Hematopoietic multipotent progenitor cell (in vitro differentiated cells): ENCODE data around the gene CLDN14. TPM values are rescaled to one million over a fixed set of nuclear protein-coding genes. Genes with fewer than 3 reads are reported as not detected.
A peak's percentile ranks its signal among the peaks of the same experiment; 100 is the strongest.

Experiments used
- DNase-seq, 3 donors: peaks; one replicate each; pipeline ENCODE4 v3.0.0-alpha.2; 2011 to 2015; ENCODE audit warnings: low read depth in 2 of 3, low spot score in 2 of 3
- total RNA-seq: library from RNA; depleted of rRNA; stranded (reverse); fragments of >200 nt; gene quantifications from one replicate; pipeline ENCODE4 v1.2.3, GENCODE V29; 2012

CLDN14 gene
- total RNA-seq, 1 donor, result not detected

DNA sequence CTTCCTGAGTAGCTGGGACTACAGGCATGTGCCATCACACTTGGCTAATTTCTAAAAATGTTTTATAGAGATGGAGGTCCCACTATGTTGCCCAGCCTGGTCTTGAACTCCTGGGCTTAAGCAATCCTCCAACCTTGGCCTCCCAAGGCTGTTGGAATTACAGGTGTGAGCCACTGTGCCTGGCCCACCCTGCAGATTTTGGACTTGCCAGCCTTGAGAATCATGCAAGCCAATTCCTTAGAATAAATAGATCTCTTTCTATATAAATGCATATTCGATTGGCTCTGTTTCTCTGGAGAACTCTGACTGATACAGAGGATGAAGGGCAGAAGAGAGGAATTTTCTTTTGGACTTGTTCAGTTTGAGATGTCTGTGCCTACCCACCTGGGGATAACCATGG, 6.7 kb downstream of the CLDN14 start:
- DNase-seq, result no peak

DNA sequence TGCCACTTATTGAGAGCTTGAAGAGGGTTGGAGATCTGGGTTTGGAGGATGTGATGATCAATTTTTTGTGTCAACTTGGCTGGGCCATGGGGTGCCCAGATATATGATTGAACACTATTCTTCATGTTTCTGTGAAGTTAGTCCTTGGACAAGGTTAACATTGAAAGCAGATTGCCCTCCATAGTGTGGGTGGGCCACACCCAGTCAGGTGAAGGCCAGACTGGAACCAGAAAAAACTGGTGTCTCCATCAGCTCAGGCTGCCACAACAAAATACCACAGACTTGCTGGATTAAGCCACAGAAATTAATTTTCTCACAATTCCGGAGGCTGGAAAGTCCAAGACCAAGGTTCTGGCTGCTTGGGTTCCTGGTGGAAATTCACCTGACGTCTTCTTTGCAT, 7.5 kb downstream of the CLDN14 start:
- no peak for DNase-seq

DNA sequence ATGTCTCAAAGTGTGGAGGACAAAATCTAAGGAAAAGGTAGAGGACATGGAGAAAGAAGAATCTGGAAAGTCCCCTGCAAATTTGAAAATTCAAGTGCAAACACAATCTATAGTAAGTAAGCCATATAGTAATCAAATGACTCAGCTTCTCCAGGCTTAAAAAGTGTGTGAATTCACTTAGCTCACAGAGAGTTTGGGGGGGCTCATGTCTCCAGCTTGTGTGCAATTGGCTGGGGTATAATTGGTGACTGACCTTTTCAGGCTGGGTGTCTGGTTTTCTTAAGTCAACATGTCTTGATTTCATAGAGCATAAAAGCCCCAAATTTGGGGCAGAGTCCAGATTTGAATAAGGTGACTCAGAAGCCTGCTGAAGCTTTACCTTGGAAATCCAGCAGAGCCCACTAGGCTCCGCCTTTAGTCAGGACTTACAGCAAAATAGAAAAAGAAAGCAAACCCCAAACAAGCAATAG, 8.6 kb downstream of the CLDN14 start:
- no peak for DNase-seq

DNA sequence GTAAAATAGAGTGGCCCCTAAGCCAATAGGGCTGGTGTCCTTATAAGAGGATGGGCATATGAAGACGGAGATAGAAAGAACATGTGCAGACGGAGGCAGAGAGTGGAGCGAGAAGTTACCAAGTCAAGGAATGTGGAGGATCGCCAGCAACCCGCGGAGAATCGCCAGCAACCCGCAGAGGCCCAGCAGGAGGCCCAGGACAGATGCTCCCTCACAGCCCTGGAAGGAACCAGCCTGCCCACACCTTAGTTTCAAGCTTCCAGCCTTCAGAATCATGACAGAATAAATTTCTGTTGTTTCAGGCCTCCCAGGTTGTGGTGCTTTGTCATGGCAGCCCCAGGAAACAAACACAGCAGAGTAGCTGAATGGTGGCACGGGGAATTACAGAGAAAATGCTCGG, 9.6 kb downstream of the CLDN14 start:
- DNase-seq, result no peak

DNA sequence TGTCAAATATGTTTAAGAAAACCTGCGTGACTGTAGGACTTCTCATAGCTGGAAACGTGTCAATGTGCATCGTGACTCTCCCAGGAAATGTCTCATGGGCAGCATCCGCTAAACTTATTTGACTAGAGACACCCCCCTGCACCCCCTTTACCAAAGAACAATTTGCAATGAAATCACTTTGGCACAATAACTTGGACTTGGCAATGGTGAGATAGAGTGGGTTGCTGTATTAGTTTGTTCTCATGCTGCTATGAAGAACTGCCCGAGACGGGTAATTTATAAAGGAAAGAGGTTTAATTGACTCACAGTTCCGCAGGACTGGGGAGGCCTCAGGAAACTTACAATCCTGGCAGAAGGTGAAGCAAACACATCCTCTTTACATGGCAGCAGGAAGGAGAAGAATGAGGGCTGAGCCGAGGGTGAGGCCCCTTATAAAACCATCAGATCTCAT, 13.8 kb downstream of the CLDN14 start:
- no peak for DNase-seq

DNA sequence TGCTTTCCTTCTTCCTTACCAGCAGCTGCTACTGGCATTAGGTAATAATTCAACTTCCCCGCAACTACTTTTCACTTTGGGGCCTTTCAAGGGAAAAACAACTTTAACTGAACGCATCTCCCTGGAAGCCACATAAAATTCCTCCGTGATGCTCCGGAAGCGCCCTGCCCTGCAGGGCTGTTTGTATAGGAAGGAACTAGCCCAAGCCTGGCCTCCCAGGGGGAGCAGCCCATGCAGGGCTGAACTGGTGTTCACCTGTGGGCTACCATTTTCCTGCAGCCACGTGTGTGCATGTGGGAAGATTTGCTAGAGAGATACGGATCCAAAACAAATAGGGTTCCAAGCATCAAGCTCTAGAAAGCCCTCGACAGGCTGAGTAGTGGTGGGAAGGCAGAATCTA, 14.4 kb downstream of the CLDN14 start:
- DNase-seq, result no peak

DNA sequence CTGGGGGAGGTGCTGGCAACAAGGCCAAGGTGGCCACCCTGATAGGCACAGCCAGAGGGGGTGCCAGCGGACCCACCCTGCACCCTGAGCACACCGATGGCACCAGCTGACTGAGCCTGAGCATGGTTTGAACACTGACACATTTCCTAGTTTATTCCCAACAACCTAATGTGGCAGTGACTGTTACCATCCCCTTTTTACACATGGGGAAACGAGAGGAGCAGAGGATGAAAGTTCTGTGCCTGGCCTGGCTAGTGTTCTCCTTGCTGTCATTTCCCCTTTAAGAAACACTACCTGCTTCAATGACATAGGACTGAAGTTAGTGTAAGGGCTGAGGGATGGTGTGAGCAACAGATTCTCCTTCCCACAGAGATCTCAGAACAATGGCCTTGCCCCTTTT, 15.3 kb downstream of the CLDN14 start:
- no peak for DNase-seq

DNA sequence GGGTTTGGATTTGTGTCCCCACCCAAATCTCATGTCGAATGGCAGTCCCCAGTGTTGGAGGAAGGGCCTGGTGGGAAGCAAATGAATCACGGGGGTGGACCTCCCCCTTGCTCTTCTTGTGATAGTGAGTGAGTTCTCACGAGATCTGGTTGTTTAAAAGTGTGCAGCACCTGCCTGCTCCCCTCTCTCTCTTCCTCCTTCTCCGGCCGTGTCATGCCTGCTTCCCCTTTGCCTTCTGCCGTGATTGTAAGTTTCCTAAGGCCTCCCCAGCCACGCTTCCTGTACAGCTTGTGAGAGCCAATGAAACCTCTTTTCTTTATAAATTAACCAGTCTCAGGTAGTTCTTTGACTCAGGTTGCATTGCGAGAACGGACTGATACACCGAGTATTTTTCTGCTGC, 15.9 kb downstream of the CLDN14 start:
- DNase-seq, result peak in 1 of 3 donors; percentile 34

DNA sequence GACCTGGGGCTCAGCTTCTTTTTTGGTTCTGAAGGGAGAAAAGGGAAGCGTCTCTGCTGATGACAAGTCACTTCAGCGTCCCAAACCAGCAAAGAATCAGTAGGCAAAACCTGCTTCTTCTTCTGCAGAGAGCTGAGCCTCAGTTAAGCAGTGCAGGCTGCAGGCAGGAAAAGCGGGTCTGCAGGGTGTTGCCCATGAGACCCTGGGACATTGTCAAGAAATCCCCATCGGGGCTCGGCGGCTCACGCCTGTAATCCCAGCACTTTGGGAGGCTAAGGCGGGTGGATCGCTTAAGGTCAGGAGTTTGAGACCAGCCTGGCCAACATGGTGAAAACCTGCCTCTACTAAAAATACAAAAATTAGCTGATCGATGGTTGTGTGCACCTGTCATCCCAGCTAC, 16.7 kb downstream of the CLDN14 start:
- DNase-seq, result no peak

DNA sequence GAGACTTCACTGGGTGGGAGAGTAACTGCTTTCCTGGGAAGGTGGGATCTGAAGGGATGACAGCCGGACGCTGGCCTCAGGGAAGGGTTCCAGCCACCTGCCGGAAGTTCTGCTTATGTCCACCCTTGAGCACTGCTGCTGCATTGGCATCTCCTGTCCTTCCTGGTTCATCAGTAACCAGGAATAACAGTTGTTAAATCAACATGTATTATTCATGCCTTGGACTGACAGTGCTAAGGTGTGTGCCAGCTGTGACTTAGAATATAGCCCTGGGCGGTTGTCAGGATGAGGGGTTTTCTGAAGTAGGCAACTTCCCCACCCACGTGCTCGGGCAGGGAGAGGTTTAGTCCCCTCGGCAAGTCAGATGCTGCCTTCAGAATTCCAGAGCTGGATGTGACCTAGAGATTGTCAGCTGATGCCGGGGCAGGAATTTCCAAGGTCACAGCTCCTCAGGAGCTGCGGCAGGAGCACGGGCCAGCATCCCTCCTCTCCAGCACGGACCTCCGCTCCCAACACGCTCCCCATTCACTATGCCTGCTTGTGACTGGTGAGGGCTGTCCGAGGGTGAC, 17.9 kb downstream of the CLDN14 start:
- DNase-seq, result no peak

DNA sequence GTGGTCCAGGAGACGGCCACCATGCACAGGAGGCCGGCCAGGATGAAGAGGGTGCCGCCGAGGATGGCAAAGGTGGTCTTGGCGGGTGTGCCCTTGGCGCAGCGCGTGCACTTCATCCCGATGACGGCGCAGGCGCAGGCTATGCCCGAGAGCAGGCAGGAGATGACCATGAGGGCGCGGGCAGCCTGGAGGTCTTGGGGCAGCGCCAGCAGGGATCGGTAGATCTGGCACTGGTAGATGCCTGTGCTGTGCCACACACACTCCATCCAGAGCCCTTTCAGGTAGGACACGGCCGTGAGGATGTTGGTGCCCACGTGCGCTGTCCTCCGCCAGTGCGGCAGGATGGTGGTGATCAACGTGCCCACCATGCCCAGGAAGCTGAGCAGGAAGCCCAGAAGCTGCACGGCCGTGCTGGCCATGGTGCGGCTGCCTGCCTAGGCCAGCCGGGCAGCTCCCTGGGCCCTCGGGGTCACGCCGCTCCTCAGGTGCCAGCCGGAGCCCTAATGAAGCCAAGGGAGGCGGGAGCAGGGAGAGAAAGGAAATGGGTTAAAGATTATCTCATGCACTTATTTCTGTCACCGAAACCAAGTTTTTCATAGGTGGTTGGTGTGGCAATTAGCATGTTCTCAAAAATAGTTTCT, 18.5 kb downstream of the CLDN14 start:
- DNase-seq, result no peak

DNA sequence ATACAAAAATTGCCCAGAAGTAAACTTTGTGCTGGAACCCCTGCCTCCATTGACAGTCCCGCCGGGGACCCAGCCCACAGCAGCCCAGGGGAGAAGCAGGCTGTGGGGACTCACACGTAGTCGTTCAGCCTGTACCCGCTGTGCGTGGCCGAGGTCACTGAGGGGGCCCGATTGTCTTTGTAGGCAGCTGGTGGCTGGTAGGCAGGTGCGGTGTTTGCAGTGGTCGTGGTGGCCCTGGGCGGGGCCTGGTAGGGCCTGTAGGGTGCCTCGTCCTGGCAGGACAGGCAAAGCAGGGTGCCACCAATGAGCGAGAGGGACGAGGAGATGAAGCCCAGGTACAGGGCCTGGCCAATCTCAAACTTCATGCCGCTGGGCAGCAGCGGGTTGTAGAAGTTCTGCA, 19.1 kb downstream of the CLDN14 start:
- no peak for DNase-seq

DNA sequence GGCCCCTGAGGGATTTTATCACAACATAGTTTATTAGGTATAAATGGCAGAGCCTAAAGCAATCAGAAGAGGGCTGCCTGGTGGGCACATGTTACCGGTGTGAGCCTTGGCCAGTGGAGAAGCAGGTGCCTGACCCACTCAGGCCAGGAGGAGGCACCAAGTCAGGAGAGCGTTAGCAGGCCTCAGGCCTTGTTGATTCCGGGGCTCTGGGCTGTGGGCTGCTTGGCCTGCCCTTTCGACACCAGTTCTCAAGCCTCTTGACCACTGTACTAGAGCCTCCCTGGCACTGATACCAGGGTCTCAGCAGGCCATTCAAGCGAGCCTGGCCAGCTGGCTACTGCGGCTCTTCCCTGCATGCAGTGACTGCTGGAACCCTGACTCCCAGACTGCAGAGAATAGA, 20.8 kb downstream of the CLDN14 start:
- no peak for DNase-seq

DNA sequence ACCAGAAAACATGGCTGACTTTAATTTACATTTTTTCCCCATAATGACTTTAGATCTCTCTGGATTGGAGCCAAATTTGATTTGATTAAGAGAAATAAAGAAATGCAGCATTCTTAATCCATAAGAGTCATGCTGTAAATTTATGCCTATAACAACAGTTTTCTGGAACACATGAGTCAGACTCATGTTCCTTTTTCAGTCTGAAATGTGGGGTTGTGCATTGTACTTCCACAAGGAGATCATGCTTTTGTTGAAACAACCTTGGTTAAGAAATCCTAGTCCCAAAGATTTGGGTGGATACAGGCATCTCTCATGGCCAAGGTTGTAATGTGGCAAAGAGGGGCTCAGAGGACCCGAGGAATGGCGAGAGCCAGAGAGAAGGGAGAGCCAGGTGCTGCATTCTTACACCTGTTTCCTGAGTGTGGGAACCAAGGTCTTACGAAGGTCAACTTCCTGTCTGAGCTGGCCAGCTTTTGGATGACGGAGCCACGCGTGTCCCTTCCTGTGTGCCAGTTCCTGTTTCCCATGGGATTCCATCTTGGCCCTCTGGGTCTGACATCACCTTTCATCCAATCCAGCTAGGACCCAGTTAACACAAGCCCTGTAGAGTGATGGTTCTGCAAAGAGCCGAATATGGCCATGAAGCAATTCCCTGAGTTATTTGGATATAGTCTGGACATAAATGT, 23.1 kb downstream of the CLDN14 start:
- DNase-seq, result peak in 1 of 3 donors; percentile 18

DNA sequence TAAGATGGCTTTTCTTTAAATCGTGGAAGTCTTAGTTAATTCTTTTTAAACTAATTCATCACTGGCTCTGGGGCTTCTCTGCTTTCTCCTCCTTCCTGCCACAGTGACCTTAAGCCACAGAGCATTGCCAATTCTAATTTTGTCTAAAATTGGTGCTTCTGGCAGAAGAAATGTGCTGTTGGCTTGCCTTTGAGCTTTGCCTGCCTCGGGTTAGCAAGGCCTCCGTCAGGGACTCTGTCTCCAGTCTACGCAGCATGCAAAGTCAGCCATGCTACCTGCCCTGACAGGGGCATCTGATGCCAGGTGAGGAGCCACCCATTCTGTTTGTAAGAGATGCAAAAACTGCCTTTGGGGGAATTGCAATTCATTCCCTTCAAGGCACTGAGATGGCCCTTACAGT, 25.2 kb downstream of the CLDN14 start:
- no peak for DNase-seq

DNA sequence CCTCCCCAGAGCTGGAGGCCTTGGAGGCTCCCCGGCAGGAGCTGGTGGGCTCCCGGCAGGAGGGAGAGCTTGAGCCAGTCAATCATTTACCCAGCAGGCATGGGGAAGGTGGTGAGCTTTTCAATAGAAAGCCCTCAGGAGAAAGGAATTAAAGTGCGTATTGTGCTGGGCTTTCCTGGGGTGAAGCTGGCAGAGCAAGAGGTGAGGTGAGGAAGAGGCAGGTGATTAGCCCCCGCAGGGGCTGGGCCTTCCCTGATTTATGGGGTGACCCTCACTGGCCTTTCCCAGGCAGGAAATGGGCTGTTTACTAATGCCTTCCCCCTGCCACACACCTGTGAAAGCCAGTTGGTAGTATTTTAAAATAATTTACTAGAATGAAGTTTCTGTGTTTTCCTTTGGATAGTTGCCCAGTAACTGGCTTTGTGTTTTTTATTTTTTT, 25.8 kb downstream of the CLDN14 start:
- peak in 1 of 3 donors; percentile 32 for DNase-seq

DNA sequence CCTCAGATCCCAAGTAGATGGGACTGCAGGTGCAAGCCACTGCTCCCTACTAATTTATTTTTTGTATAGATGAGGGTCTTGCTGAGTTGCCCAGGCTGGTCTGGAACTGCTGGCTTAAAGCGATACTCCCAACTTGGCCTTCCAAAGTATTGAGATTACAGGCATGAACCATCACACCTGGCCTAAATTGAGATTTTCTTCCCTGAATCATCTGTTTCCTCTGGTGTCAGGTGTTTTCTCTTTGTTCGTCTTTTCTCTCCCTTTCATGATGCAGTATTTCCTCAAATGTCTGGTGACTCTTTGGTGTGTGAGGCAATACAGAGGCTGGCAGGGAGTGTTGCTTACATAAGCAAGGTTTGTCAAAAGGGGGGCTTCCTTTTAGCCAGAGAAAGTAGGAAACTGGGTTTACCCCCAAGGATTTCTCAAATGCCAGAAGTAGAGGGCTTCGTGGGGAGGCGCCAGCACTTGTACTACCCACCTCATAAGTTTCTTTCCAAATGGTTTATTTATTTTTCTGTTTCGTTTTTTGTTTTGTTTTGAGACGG, 27.6 kb downstream of the CLDN14 start:
- DNase-seq, result peak in 1 of 3 donors; percentile 35

DNA sequence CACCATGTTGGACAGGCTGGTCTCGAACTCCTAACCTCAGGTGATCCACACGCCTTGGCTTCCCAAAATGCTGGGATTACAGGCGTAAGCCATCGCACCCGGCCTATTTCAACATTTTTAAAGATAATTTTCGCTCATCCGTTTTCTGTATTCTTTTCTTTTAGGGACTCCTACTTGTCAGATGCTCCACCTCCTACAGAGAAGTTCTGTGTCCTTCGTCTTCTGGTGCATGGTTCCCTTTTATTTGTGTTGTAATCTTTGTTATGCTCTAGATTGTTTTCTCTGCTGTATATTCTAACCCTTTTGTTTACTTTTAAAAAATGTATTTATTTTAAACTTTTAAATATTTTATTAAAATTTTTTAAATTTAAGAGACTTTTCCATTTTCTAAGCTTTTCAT, 28.4 kb downstream of the CLDN14 start:
- DNase-seq, result no peak

DNA sequence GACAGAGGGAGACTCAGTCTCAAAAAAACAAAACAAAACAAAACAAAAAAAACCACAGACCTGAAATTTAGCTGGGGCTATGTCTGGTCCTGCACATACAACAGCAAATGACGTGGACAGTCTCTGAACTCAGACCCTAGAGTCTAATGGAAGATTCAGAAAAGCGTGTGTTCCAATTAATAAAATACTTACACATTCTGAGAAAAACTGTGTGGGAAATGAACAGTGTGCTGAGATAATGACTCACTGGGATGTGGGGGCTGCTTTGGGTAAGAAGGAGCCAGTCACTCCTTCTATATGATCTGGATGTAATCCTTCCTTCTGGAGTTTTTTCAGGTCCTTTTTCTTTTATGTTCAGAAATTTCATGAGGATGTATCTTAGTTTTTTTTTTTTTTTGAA, 29.4 kb downstream of the CLDN14 start:
- no peak for DNase-seq

DNA sequence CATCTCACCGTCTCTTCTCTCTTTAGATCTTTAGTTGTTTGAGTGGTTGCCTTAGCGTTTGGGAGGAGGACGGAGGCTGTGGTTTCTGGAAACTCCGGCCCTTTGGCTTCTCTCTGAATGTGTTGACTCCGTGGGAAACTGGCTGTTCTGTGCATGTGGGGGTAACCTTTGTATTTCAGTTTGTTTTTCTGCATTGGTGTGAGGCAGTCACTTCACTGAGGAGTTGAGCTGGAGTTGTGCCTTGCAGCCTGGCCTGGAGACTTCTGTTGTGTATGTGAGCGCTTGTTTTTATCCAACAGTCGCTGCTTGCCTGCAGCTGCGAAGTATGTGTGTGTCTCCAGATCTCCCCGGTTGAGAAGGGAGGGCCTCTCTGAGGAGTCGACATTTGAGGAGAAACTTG, 33.6 kb downstream of the CLDN14 start:
- no peak for DNase-seq

DNA sequence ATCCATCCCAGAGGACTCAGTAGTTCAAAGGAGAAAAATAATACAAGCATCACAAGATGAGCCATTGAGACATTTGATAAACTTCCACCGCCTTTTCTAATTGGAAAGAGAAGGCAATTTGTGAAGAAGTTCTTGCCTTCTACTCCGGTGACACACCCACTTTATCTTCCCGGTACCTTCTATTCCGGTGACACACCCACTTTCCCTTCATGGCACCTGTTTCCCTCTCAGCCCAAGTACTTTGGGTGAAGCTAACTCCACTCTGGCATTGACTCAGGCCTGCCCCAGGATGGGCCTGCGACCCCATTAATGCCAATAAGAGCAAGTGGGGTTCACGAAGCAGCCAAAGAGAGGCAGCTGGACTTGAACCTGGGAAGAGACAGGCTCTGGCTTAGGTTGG, 38.2 kb downstream of the CLDN14 start:
- no peak for DNase-seq

DNA sequence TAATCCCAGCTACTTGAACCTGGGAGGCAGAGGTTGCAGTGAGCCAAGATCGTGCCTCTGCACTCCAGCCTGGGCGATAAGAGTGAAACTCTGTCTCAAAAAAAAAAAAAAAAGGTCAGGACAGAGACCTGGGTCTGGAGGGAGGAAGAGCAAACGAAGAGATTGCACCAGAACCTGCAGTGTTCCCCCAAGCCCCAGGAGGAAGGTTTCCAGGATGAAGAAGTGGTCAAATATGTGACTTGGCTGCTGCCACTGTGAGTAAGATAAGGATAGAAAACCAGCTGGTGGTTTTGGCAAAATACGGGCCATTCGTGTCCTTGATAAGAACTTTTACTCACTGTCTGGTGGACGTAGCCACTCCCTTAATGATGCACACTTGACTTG, 42.2 kb downstream of the CLDN14 start:
- peak in 2 of 3 donors; percentile 63 to 69 for DNase-seq
